HG03521 (cell line): Measurements from ENCODE around the gene SURF1.
"Not testable (repeated sequence)": the region's sequence is repeated elsewhere in the genome, so short reads cannot be mapped to it uniquely, and the experiment has no call there.

Experiments
- ATAC-seq: cut with Tn5 transposase; IDR thresholded peaks from one replicate; pipeline ENCODE4 v1.9.1; 2021; ENCODE audit warnings: mild to moderate bottlenecking, moderate library complexity; ENCODE audit not compliant: unreplicated experiment

Gene SURF1

GRCh38 chr9:133327021-133327420 is 29.3 kb downstream of the SURF1 start:
- not testable (repeated sequence) for ATAC-seq

- no peak for ATAC-seq
These were observed 32.1 kb downstream of the SURF1 start for GRCh38 chr9:133323991-133324703.

GRCh38 chr9:133323211-133323610 is 33.1 kb downstream of the SURF1 start:
- ATAC-seq: no peak

GRCh38 chr9:133322701-133323100 is 33.6 kb downstream of the SURF1 start:
- no peak for ATAC-seq

- ATAC-seq: no peak
These were observed 34.8 kb downstream of the SURF1 start for GRCh38 chr9:133321411-133321935.

GRCh38 chr9:133320421-133320881 is 35.8 kb downstream of the SURF1 start:
- no peak for ATAC-seq

DNA sequence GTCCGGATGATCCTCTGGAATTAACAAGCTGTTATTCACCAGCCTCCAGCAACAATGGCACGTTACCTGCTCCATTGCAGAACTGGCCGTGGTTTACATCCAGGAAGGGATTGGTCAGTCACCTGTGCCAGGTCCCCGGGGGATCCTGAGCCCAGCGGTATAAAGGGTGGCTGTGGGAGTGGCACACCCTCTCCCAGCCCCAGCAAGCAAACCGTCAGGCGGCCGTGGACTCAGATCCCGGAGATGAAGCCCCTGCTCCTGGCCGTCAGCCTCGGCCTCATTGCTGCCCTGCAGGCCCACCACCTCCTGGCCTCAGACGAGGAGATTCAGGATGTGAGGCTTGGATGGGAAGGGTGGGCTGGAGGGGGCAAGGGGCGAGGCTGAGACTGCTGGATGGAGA is 38.7 kb downstream of the SURF1 start:
- not testable (repeated sequence) for ATAC-seq

DNA sequence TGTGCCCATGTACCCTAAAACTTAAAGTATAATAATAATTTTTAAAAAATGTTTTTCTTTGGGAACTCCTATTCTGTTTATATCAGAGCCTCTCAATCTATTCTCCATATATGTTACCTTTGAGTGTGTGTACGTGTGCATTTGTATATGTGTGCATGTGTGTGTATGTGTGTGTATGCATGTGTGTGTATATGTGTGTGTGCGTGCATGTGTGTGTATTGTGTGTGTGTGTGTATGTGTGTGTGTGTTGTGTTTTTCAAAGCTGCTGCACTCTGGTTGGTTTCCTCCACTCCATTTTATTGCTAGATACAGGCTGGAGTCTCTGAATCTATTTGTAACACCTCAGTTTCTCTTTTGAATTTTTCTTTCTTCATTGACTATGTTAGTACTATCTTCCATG is 40.3 kb downstream of the SURF1 start:
- ATAC-seq: no peak

- ATAC-seq: no peak
These were observed 46.7 kb downstream of the SURF1 start for GRCh38 chr9:133309608-133310007.

DNA sequence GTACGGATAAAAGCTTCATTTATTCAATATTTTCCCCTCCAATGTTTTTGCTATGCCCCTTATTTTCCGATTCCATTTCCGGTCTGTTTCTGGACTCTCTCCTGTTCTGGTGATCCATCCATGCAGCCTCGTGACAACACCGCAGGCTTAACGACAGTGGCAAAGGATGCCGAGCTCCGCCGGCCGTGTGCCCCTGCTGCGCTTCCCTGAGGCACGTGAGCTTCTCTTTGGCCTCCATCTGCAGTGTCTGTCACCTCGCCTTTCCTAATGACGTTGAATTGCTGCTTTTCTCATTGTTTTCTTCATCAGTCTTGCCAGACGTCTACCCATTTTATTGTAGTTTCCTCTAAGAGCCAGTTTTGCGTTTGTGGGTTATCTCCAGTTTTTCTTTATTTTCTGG is 49.0 kb downstream of the SURF1 start:
- no peak for ATAC-seq

- ATAC-seq: no peak
These were observed 49.8 kb downstream of the SURF1 start for GRCh38 chr9:133306242-133307204.

GRCh38 chr9:133305731-133306130 is 50.6 kb downstream of the SURF1 start:
- ATAC-seq: no peak

GRCh38 chr9:133304477-133305377 is 51.6 kb downstream of the SURF1 start:
- no peak for ATAC-seq

DNA sequence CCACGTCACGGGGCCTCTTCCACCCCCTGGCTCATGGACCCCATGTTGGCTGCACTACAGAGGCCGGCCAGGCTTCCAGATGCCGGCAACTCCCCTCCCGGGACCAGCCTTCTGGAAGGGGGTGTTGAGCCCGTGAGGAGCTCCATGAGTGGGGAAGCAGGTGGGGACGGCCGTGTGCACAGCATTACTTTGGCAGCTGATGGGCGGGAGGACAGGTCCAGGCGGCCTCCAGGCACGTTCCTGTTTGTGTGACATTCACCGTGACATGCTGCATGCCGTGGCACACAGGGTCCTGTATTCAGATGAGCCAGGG is 52.2 kb downstream of the SURF1 start:
- ATAC-seq: no peak

GRCh38 chr9:133303266-133304157 is 52.8 kb downstream of the SURF1 start:
- no peak for ATAC-seq
